Natural killer cell (primary cell): ENCODE data around the gene N4BP2. TPM values are rescaled to one million over a fixed set of nuclear protein-coding genes. Genes with fewer than 3 reads are reported as not detected.

Source experiments
- ATAC-seq, 3 donors: fragments of 150-1000 bp in 2 of 3; fragments of 200-7000 bp in 1 of 3; cut with Tn5 transposase; 1 replicate in 1 of 3; 2 replicates in 2 of 3; pipeline ENCODE4 v1.10.0; 2021; ENCODE audit warnings: mild to moderate bottlenecking in 2 of 3, moderate library complexity in 2 of 3
- DNase-seq, 2 donors: peaks; one replicate each; pipeline versions ENCODE4 v3.0.0 to v3.0.0-alpha.2; 2013 to 2021; ENCODE audit warnings: mixed read lengths in 1 of 2
- H3K27ac ChIP-seq: one replicate; pipeline ENCODE4 v1.5.1; 2013; ENCODE audit warnings: mild to moderate bottlenecking, low read length
- H3K27me3 ChIP-seq: one replicate; pipeline ENCODE4 v1.6.1; 2013; ENCODE audit warnings: low read length; ENCODE audit not compliant: control insufficient read depth, insufficient read depth
- H3K36me3 ChIP-seq: one replicate; pipeline ENCODE4 v1.6.1; 2013; ENCODE audit warnings: low read length; ENCODE audit not compliant: control insufficient read depth, insufficient read depth
- H3K4me1 ChIP-seq: one replicate; pipeline ENCODE4 v1.6.1; 2013; ENCODE audit warnings: low read length; ENCODE audit not compliant: control insufficient read depth, insufficient read depth
- H3K4me3 ChIP-seq: one replicate; pipeline ENCODE4 v1.5.1; 2013; ENCODE audit warnings: low read length
- H3K9me3 ChIP-seq: one replicate; pipeline ENCODE4 v1.6.1; 2013; ENCODE audit warnings: low read length; ENCODE audit not compliant: control insufficient read depth, insufficient read depth
- H3K27ac Mint-ChIP-seq, 2 donors: one replicate each; pipeline ENCODE4 v1.8.0; 2022; ENCODE audit warnings: mild to moderate bottlenecking in 2 of 2, mixed read lengths in 2 of 2, moderate library complexity in 1 of 2
- H3K27me3 Mint-ChIP-seq, 2 donors: one replicate each; pipeline ENCODE4 v1.8.0; 2022; ENCODE audit warnings: low read depth in 2 of 2, mixed read lengths in 2 of 2
- H3K36me3 Mint-ChIP-seq: one replicate; pipeline ENCODE4 v1.8.0; 2022; ENCODE audit warnings: mixed read lengths
- H3K4me1 Mint-ChIP-seq, 2 donors: one replicate each; pipeline ENCODE4 v1.8.0; 2022; ENCODE audit warnings: mixed read lengths in 2 of 2
- H3K4me3 Mint-ChIP-seq: one replicate; pipeline ENCODE4 v1.8.0; 2022; ENCODE audit warnings: mild to moderate bottlenecking, moderate library complexity, mixed read lengths
- H3K9me3 Mint-ChIP-seq, 2 donors: one replicate each; pipeline ENCODE4 v1.8.0; 2022; ENCODE audit warnings: mixed read lengths in 2 of 2
- WGBS: methylation state at CpG from one replicate; pipeline ENCODE4 v1.1.7; 2013; ENCODE audit warnings: missing lambda C conversion rate; ENCODE audit not compliant: insufficient coverage; 5-methylcytosine and 5-hydroxymethylcytosine counted together
- intact Hi-C: fragments of 100-400 bp; cut with micrococcal nuclease; formaldehyde crosslinking; loops from one replicate; pipeline ENCODE4 v1.14.2; 2022
- total RNA-seq, 4 donors: library from RNA; stranded (reverse); fragments of 120-200 nt in 1 of 4; gene quantifications; one replicate each; pipeline versions ENCODE4 v1.2.3 to v1.2.4, GENCODE V29; 2013 to 2022
- TF ChIP-seq, protein P1 (sequence below): fragments of 200-600 bp; IDR thresholded peaks from one replicate; pipeline ENCODE4 v1.8.0; 2022; ENCODE audit warnings: antibody characterized with exemption

The N4BP2 gene
- total RNA-seq, 3 donors from 2014 or later (not counting 1 experiment from before 2014, with no cell fraction given), result 16.4 to 22.4 (median 17.5) TPM

DNA sequence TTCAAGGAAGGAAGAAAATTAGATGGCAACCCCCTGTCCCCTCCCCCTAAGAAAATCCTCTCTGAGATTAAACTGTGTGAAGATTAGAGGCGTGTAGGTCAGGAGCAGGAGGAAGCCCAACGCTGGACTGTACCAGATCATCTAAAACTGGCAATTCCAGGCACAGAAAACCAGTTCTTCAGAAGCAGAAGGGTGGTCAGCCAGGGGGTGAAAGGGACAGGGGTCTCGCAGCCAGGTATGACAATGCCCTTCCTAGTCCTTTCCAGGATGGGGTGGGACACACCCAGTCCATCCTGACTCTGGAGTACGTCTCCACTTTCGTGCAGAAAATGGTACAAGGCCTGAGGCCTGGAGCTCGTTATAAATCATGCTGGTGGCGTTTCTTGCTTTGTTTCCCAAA lies 136.9 kb downstream of the N4BP2 start:
- Histone ChIP-seq H3K4me1 (peaks cover 42% of the 10 kb centered on the region), H3K9me3 (no peaks in the 10 kb centered on the region), H3K27me3 (no peaks in the 10 kb centered on the region), H3K4me3 (no peak overlapping the region), H3K27ac (peak overlapping the region; percentile 82), H3K36me3 (no peaks in the 10 kb centered on the region)
- DNase-seq, result no peak
- H3K27ac Mint-ChIP-seq, result peak overlapping the region; percentile 99 to 100
- intact Hi-C loops, result no loop called here
- ATAC-seq, result no peak
- peak overlapping the region; percentile 84 for H3K4me3 Mint-ChIP-seq
- H3K27me3 Mint-ChIP-seq, result no peaks in the 10 kb centered on the region
- no peaks in the 10 kb centered on the region for H3K9me3 Mint-ChIP-seq
- H3K4me1 Mint-ChIP-seq, result peaks cover 50 to 56% of the 10 kb centered on the region in 2 donors
- TF ChIP-seq, protein P1, sequence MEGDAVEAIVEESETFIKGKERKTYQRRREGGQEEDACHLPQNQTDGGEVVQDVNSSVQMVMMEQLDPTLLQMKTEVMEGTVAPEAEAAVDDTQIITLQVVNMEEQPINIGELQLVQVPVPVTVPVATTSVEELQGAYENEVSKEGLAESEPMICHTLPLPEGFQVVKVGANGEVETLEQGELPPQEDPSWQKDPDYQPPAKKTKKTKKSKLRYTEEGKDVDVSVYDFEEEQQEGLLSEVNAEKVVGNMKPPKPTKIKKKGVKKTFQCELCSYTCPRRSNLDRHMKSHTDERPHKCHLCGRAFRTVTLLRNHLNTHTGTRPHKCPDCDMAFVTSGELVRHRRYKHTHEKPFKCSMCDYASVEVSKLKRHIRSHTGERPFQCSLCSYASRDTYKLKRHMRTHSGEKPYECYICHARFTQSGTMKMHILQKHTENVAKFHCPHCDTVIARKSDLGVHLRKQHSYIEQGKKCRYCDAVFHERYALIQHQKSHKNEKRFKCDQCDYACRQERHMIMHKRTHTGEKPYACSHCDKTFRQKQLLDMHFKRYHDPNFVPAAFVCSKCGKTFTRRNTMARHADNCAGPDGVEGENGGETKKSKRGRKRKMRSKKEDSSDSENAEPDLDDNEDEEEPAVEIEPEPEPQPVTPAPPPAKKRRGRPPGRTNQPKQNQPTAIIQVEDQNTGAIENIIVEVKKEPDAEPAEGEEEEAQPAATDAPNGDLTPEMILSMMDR, result no peak
- 68% methylated on average over 7 of the region's 7 CpGs for WGBS
- peaks cover 11% of the 10 kb centered on the region for H3K36me3 Mint-ChIP-seq

DNA sequence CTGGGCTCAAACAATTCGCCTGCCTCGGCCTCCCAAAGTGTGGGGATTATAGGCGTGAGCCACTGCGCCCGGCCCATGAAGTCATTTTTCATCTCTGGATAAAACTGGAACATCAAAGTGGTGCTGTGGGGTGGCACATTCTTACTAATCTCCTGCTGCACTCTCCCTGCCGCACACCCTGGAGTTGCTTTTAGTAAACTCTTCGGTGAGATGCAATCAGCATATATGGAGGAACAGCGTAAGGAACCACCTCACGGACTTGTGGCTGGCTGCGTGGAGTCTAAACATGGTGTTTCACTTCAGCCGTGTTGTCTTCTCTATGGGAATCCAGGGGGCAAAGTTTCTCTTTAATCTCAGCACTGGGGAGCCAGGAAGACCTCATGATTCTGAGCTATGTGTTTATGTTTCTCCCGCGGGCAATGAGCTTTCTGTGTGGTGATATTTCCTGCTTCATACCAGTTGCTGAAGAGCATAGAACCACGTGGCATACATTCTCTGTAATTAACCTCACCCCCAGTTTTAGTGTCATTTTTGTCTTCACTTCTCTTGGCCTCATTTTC lies 138.0 kb downstream of the N4BP2 start:
- DNase-seq (peak; percentile 20 to 84), ATAC-seq (peak; percentile 33 to 60 (median 55))
- Histone ChIP-seq H3K4me3 (no peak overlapping the region), H3K9me3 (no peaks in the 10 kb centered on the region), H3K4me1 (peaks cover 47% of the 10 kb centered on the region), H3K27me3 (no peaks in the 10 kb centered on the region), H3K36me3 (no peaks in the 10 kb centered on the region), H3K27ac (peak overlapping the region; percentile 82)
- peak overlapping the region; percentile 99 to 100 for H3K27ac Mint-ChIP-seq
- intact Hi-C loops, result loop anchor here (5.0 kb wide), 3 partner anchors 38 to 557 kb away; partner anchors contain the start of gene SMIM14
- peak overlapping the region; percentile 100 for H3K4me3 Mint-ChIP-seq
- H3K9me3 Mint-ChIP-seq, result no peaks in the 10 kb centered on the region
- peaks cover 59 to 67% of the 10 kb centered on the region in 2 donors for H3K4me1 Mint-ChIP-seq
- peaks cover 11% of the 10 kb centered on the region for H3K36me3 Mint-ChIP-seq
- WGBS, result 28% methylated on average over 14 of the region's 14 CpGs
- TF ChIP-seq, protein P1, result no peak
- H3K27me3 Mint-ChIP-seq, result no peaks in the 10 kb centered on the region

GRCh38 chr4:40195182-40196177 lies 138.8 kb downstream of the N4BP2 start:
- Mint-ChIP-seq H3K4me3 (peak overlapping the region; percentile 100), H3K4me1 (peaks cover 67 to 75% of the 10 kb centered on the region in 2 donors), H3K27me3 (no peaks in the 10 kb centered on the region), H3K9me3 (no peaks in the 10 kb centered on the region), H3K36me3 (peaks cover 11% of the 10 kb centered on the region), H3K27ac (peak overlapping the region; percentile 99 to 100)
- Histone ChIP-seq H3K36me3 (no peaks in the 10 kb centered on the region), H3K9me3 (no peaks in the 10 kb centered on the region), H3K27me3 (no peaks in the 10 kb centered on the region), H3K4me3 (no peak overlapping the region), H3K4me1 (peaks cover 54% of the 10 kb centered on the region), H3K27ac (peak overlapping the region; percentile 92)
- WGBS, result 88% methylated on average over 8 of the region's 10 CpGs
- ATAC-seq (no peak), DNase-seq (peak in 1 of 2 donors; percentile 28)
- intact Hi-C loops, result loop anchor here (2.0 to 5.0 kb wide), 4 partner anchors 37 to 558 kb away; partner anchors contain the start of genes N4BP2 and SMIM14
- TF ChIP-seq, protein P1, result no peak
